OCI-LY1 (cell line): ENCODE data around the gene GRIA4.

Experiments used
- H2AFZ ChIP-seq: fragments of 200-600 bp; sonication (generic), shearing (Covaris generic); 2 replicates; pipeline ENCODE4 v1.6.0; 2014; ENCODE audit warnings: antibody characterized with exemption, mild to moderate bottlenecking, low read length
- H3F3A ChIP-seq: fragments of 200-600 bp; sonication (generic), shearing (Covaris generic); 2 replicates; pipeline ENCODE4 v1.6.0; 2014; ENCODE audit warnings: mild to moderate bottlenecking, antibody characterized with exemption, low read length, moderate library complexity; ENCODE audit not compliant: insufficient read depth
- H3K27ac ChIP-seq: fragments of 200-600 bp; sonication (generic); 2 replicates; pipeline ENCODE4 v1.5.1; 2014; ENCODE audit warnings: low read length, mixed run types, mild to moderate bottlenecking, low read depth; ENCODE audit not compliant: poor library complexity, severe bottlenecking
- H3K27me3 ChIP-seq: fragments of 200-600 bp; sonication (generic); 2 replicates; pipeline ENCODE4 v1.6.0; 2014; ENCODE audit warnings: antibody characterized with exemption, mild to moderate bottlenecking, low read length, moderate library complexity; ENCODE audit not compliant: insufficient read depth
- H3K36me3 ChIP-seq: fragments of 200-600 bp; sonication (generic); 2 replicates; pipeline ENCODE4 v1.6.1; 2014; ENCODE audit warnings: mild to moderate bottlenecking, antibody characterized with exemption, low read length, moderate library complexity, mixed read lengths; ENCODE audit not compliant: insufficient read depth
- H3K4me1 ChIP-seq: fragments of 200-600 bp; sonication (generic); 2 replicates; pipeline ENCODE4 v1.5.1; 2014; ENCODE audit warnings: mild to moderate bottlenecking, low read length, moderate library complexity; ENCODE audit not compliant: insufficient read depth, severe bottlenecking
- H3K4me2 ChIP-seq: fragments of 200-600 bp; sonication (generic), shearing (Covaris generic); 2 replicates; pipeline ENCODE4 v1.6.1; 2014; ENCODE audit warnings: low read length
- H3K4me3 ChIP-seq: fragments of 200-600 bp; sonication (generic); 2 replicates; pipeline ENCODE4 v1.5.1; 2014; ENCODE audit warnings: low read length, low read depth, mild to moderate bottlenecking, mixed read lengths; ENCODE audit not compliant: poor library complexity, severe bottlenecking
- H3K79me2 ChIP-seq: fragments of 200-600 bp; shearing (Covaris generic); 2 replicates; pipeline ENCODE4 v1.6.1; 2016; ENCODE audit warnings: mixed run types, low read length, mixed read lengths; ENCODE audit not compliant: insufficient read depth
- H3K9ac ChIP-seq: fragments of 200-600 bp; sonication (generic), shearing (Covaris generic); 2 replicates; pipeline ENCODE4 v1.6.1; 2014; ENCODE audit warnings: mild to moderate bottlenecking, low read length, mixed read lengths
- H3K9me2 ChIP-seq: fragments of 200-600 bp; sonication (generic), shearing (Covaris generic); 2 replicates; pipeline ENCODE4 v1.6.1; 2014; ENCODE audit warnings: low read depth, mild to moderate bottlenecking, low read length, mixed read lengths
- H3K9me3 ChIP-seq: fragments of 200-600 bp; shearing (Covaris generic); 2 replicates; pipeline ENCODE4 v1.6.1; 2014; ENCODE audit warnings: low read length, mixed read lengths
- H4K20me1 ChIP-seq: fragments of 200-600 bp; sonication (generic), shearing (Covaris generic); 2 replicates; pipeline ENCODE4 v1.6.0; 2016; ENCODE audit warnings: mild to moderate bottlenecking, low read length; ENCODE audit not compliant: insufficient read depth
- EZH2 ChIP-seq: fragments of 200-600 bp; sonication (generic), shearing (Covaris generic); IDR thresholded peaks from 2 replicates; pipeline ENCODE4 v1.8.0; 2017; ENCODE audit warnings: borderline replicate concordance, mixed run types, mild to moderate bottlenecking, antibody characterized with exemption, low read length, moderate library complexity, mixed read lengths
- TF ChIP-seq, protein P1 (sequence below): fragments of 200-600 bp; sonication (generic), shearing (Covaris generic); IDR thresholded peaks from 2 replicates; pipeline ENCODE4 v1.5.1; 2017; ENCODE audit warnings: mild to moderate bottlenecking, antibody characterized with exemption, low read length, moderate library complexity, mixed read lengths

Gene GRIA4

DNA sequence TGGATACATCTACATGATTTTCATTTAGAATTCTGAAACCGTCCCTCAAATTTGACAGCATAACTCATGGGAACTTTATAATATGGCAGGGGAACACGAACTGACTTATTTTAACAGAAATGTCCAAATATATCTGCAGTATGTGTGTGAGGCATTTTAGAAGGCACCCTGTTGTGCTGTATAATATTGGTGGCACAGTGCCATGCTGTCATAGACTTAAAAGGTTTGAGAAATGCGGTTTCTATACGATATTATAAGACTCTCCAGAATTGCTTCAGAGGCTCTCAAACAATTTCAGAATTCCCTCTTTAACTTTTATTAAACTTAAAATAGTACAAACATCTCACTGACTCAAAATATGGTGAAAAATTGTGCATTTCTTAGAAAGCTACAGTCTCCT, 230.5 kb downstream of the GRIA4 start:
- Histone ChIP-seq H3K4me2 (no peak overlapping the region), H3K4me3 (no peak overlapping the region), H3K79me2 (no peaks in the 10 kb centered on the region), H3F3A (no peaks in the 10 kb centered on the region), H2AFZ (no peak overlapping the region), H3K9ac (no peak overlapping the region), H3K4me1 (no peaks in the 10 kb centered on the region), H3K27ac (no peak overlapping the region), H3K9me3 (no peaks in the 10 kb centered on the region), H3K36me3 (no peaks in the 10 kb centered on the region), H4K20me1 (no peaks in the 10 kb centered on the region), H3K27me3 (no peaks in the 10 kb centered on the region), H3K9me2 (no peaks in the 10 kb centered on the region)
- TF ChIP-seq, protein P1, sequence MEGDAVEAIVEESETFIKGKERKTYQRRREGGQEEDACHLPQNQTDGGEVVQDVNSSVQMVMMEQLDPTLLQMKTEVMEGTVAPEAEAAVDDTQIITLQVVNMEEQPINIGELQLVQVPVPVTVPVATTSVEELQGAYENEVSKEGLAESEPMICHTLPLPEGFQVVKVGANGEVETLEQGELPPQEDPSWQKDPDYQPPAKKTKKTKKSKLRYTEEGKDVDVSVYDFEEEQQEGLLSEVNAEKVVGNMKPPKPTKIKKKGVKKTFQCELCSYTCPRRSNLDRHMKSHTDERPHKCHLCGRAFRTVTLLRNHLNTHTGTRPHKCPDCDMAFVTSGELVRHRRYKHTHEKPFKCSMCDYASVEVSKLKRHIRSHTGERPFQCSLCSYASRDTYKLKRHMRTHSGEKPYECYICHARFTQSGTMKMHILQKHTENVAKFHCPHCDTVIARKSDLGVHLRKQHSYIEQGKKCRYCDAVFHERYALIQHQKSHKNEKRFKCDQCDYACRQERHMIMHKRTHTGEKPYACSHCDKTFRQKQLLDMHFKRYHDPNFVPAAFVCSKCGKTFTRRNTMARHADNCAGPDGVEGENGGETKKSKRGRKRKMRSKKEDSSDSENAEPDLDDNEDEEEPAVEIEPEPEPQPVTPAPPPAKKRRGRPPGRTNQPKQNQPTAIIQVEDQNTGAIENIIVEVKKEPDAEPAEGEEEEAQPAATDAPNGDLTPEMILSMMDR: no peak
- no peak for TF ChIP-seq EZH2

DNA sequence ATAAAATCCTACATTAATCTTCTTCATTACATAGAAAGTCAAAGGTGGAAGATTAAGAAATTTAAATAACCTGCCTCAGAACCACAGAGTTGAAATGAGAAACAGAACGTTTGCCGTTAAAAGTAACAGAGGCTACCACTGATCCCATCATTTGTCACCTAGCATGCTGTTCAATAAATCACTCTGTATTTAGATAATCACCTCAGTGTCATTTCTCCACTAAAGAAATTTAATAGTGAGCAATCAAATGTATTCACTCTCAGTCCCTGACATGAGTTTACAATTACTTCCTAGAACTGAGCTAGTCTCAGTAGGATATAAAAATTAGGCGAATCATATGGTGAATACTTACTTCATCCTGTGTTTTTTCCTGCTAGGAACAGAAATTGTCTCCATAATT, 242.5 kb downstream of the GRIA4 start:
- Histone ChIP-seq H3K9me2 (no peaks in the 10 kb centered on the region), H4K20me1 (no peaks in the 10 kb centered on the region), H3F3A (no peaks in the 10 kb centered on the region), H3K27ac (no peak overlapping the region), H3K4me2 (no peak overlapping the region), H3K79me2 (no peaks in the 10 kb centered on the region), H3K27me3 (no peaks in the 10 kb centered on the region), H3K36me3 (no peaks in the 10 kb centered on the region), H3K4me3 (no peak overlapping the region), H2AFZ (no peak overlapping the region), H3K9ac (no peak overlapping the region), H3K4me1 (no peaks in the 10 kb centered on the region), H3K9me3 (no peaks in the 10 kb centered on the region)
- TF ChIP-seq, protein P1: no peak
- TF ChIP-seq EZH2: no peak

DNA sequence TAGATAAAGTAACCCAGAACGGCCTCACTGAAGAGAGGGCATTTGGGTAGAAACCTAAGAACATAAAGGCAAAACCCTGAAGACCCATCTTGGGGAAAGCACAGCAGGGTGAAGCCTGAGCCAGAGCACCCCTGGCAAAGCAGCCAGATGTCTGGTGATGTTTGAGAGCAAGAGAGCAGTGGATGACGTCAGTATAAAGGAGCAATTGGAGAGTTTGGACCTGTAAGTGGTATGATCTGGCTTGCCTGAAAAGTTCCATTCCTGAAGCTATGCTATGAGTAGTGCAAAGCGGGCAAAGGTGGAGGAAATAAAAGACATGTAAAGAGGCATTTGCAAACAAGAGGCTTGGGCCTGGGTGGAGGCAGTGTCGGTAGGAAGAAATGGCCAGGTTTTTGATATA, 244.4 kb downstream of the GRIA4 start:
- H3K36me3 ChIP-seq: no peaks in the 10 kb centered on the region
- no peaks in the 10 kb centered on the region for H3K9me3 ChIP-seq
- H3K4me1 ChIP-seq: no peaks in the 10 kb centered on the region
- H2AFZ ChIP-seq: no peak overlapping the region
- H3K27me3 ChIP-seq: no peaks in the 10 kb centered on the region
- H3F3A ChIP-seq: no peaks in the 10 kb centered on the region
- no peak for TF ChIP-seq EZH2
- TF ChIP-seq, protein P1: no peak
- H4K20me1 ChIP-seq: no peaks in the 10 kb centered on the region
- no peak overlapping the region for H3K4me2 ChIP-seq
- no peaks in the 10 kb centered on the region for H3K79me2 ChIP-seq
- no peak overlapping the region for H3K9ac ChIP-seq
- no peaks in the 10 kb centered on the region for H3K9me2 ChIP-seq
- no peak overlapping the region for H3K27ac ChIP-seq
- no peak overlapping the region for H3K4me3 ChIP-seq
